IPS DF 19.7 (cell line): ENCODE data around the gene PDLIM3.

Experiments used
- DNase-seq: peaks from one replicate; pipeline ENCODE4 v3.0.0-alpha.2; 2013; ENCODE audit warnings: low read depth, low spot score

The PDLIM3 gene

DNA sequence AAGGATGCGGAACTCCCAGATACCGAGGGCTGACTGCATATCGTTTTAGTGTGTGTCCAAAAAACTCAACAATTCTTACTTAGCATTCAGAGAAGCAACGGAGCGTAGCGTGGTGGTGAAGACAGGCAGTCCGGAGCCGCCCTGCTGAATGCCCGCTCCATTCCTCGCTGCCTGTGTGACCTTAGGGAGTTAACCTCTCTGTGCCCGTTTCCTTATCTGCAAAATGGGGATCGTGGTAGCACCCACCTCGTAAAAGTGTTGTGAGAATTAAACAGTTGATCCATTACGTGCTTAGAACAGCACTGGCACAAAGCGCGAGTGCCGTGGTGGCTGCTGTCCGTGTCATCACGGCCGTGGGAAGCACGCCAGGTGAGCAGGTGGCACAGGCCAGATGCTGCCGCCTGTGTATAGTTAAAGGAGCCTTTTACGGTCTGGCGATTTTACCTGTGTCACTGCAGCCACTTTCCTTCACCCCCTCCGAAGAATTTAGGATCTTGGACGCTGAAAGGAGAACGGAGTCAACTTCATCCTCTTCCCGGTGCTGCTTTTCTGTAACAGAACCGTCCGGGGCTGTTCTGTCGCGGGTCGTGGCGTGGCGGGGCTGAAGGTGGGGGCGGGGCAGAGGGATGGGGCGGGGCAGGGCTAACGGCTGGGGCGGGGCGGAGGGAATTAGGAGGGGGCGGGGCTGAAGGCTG, 64.7 kb downstream of the PDLIM3 start:
- DNase-seq, result no peak

DNA sequence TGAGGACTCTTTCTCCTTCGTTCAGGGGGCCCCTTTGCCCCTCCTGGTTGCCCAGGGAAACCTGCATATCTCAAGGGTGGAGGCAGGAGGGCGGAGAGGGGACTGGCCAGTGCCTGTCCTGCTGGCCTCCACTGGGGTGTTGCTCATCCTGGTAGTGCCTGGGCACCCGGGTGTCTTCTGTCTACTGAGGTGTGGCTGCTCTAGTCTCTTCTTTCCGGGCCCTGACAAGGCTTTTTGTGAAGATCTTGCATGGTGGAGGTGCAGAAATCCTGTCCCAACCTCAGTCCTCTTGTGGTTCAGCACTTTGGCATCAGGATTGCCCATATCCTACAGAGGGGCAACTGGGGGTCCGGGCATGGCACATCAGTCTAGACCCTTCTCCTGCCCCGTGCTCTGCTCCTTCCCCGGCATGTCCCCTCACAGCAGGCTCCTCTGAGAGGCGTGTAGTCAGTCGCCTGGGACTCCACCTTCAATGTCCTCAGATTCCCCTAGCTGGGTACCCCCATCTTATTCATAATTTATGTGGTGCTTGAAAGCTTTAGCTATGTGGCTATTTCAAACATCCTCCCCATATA, 65.6 kb downstream of the PDLIM3 start:
- no peak for DNase-seq

- no peak for DNase-seq
These were observed 66.3 kb downstream of the PDLIM3 start for GRCh38 chr4:185468999-185469398.

- DNase-seq, result no peak
These were observed 67.3 kb downstream of the PDLIM3 start for GRCh38 chr4:185467991-185468390.

DNA sequence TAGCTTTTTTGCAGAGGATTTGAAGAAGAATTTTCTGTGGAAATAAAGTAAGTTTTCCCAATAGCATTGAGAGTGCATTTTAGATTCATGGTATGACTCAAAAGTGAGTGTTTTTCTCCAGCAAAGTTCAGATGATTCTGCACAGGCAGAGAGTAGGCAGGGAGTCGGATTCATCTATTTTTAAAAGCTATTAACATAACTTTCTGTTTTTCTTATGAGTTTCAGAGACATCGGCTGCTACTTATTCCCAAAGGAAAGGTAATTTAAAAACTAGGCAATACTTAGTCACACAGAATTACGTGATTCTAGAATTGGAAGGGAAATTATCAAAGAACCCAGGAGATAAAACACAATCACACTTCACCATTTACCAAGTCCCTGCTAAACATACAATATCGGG, 68.2 kb downstream of the PDLIM3 start:
- DNase-seq, result no peak

DNA sequence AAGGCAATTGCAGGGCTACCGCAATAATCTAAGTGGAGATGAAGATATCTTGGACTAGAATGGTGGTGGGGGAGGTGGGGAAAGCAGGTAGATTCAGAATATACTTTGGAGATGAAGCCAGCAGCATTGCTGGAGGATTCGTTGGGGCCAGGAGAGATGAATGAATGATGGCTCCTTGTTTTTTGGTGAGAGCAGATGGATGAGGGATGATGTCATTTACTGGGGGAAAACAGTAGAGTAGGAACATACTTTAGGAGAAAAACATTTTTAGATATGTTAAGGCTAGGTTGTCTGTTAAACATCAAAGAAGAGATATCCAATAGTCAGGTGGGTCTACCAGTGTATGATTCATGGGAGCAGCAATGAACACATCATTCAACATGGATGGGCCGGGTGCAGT, 69.6 kb downstream of the PDLIM3 start:
- no peak for DNase-seq

- no peak for DNase-seq
These were observed 70.4 kb downstream of the PDLIM3 start for GRCh38 chr4:185464887-185465286.

- DNase-seq, result no peak
These were observed 71.1 kb downstream of the PDLIM3 start for GRCh38 chr4:185464183-185464582.

- DNase-seq, result no peak
These were observed 71.8 kb downstream of the PDLIM3 start for GRCh38 chr4:185463541-185463940.

- no peak for DNase-seq
These were observed 73.7 kb downstream of the PDLIM3 start for GRCh38 chr4:185461565-185461964.

- no peak for DNase-seq
These were observed 78.2 kb downstream of the PDLIM3 start for GRCh38 chr4:185457136-185457535.

GRCh38 chr4:185456131-185456530, 79.2 kb downstream of the PDLIM3 start:
- DNase-seq, result no peak
